NT2/D1 (cell line): ENCODE results near the gene ENDOV.

Source experiments
- SUZ12 ChIP-seq: IDR thresholded peaks from 2 replicates; pipeline ENCODE4 v1.6.1; 2011; ENCODE audit not compliant: insufficient read length, insufficient read depth; ENCODE audit errors: extremely low read depth
- ZNF274 ChIP-seq: IDR thresholded peaks from 2 replicates; pipeline ENCODE4 v1.6.1; 2011; ENCODE audit warnings: mild to moderate bottlenecking, low read depth, low read length

DNA sequence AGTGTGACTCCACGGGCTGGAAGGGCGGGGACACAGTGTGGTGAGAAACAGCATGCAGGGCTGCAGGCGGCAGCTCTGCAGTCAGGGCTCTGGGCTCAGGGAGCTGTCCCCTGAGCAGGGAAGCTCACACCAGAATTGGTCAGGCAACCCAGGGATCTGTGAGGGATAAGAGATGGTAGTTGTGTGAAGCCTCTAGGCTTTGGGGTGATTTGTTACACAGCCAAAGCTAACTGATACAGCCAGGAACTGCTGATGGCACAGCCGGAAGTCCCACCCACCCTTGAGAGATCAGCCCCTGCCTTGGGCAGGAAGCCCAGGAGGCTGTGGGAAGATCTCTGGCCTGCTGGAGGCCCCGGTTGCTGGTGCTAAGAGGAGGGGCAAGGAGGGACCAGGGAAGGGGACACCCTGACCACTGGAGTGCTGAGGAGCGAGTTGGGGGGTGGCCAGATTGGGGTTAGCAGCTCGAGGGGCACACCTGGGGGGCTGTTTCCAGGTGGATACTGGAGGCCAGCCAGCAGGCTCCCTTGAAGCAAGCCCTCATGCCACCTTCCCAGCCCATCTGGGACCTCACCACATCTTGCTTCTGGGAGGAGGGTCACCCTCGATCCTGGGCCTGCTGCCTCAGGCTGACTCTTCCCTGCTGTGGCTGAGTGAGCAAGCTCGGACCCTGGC lies 36.3 kb downstream of the ENDOV start:
- TF ChIP-seq ZNF274 (no peak), SUZ12 (no peak)
